B cell (primary cell): ENCODE results near the gene DSCAML1. TPM values are rescaled to one million over a fixed set of nuclear protein-coding genes. Genes with fewer than 3 reads are reported as not detected.
A peak's percentile ranks its signal among the peaks of the same experiment; 100 is the strongest.

Experiments used
- ATAC-seq: fragments of 200-7000 bp; cut with Tn5 transposase; one replicate; pipeline ENCODE4 v1.10.0; 2021; ENCODE audit warnings: low read depth, mild to moderate bottlenecking, moderate number of reproducible peaks, moderate library complexity
- CTCF ChIA-PET: fragments of 350-600 bp; sonication (Branson Sonifier 250); formaldehyde crosslinking; loops from one replicate; lab custom pipeline; 2021; ENCODE audit warnings: antibody characterized with exemption, inconsistent platforms; lab: Charles Lee
- POLR2A ChIA-PET: fragments of 350-600 bp; sonication (Branson Sonifier 250); formaldehyde crosslinking; loops from one replicate; lab custom pipeline; 2021; ENCODE audit warnings: antibody characterized with exemption; lab: Charles Lee
- DNase-seq: peaks from one replicate; pipeline ENCODE4 v3.0.0; 2013
- H2AFZ ChIP-seq: 2 replicates; pipeline ENCODE4 v1.6.1; 2012; ENCODE audit warnings: mild to moderate bottlenecking, low read depth, low read length; ENCODE audit not compliant: insufficient read depth, poor library complexity, severe bottlenecking
- H3K27ac ChIP-seq, 2 donors: 1 replicate in 1 of 2; 2 replicates in 1 of 2; pipeline ENCODE4 v1.5.1; 2012 to 2013; ENCODE audit warnings: low read length in 2 of 2, mild to moderate bottlenecking in 2 of 2, moderate library complexity in 1 of 2
- H3K27me3 ChIP-seq, 4 experiments: fragments of 200-600 bp in 1 of 4; sonication (generic) in 1 of 4; replicated peaks in 1 of 4; 1 replicate in 2 of 4; 2 replicates in 2 of 4; pipeline versions ENCODE4 v1.6.1 to v1.7.0; 2013 to 2016; ENCODE audit warnings: low read length in 3 of 4, mild to moderate bottlenecking in 2 of 4, mixed read lengths in 1 of 4, moderate library complexity in 1 of 4; ENCODE audit not compliant: insufficient read depth in 4 of 4, control insufficient read depth in 3 of 4; ENCODE audit errors: control extremely low read depth in 1 of 4
- H3K36me3 ChIP-seq, 2 experiments: replicated peaks in 1 of 2; 1 replicate in 1 of 2; 2 replicates in 1 of 2; pipeline versions ENCODE4 v1.6.1 to v1.7.1; 2013; ENCODE audit warnings: low read length in 1 of 2; ENCODE audit not compliant: insufficient read depth in 2 of 2, control insufficient read depth in 1 of 2; ENCODE audit errors: control extremely low read depth in 1 of 2, extremely low read depth in 1 of 2
- H3K4me1 ChIP-seq, 2 donors: fragments of 200-600 bp in 1 of 2; sonication (generic) in 1 of 2; 1 replicate in 1 of 2; 2 replicates in 1 of 2; pipeline versions ENCODE4 v1.5.1 to v1.6.1; 2013 to 2017; ENCODE audit warnings: low read length in 2 of 2; ENCODE audit not compliant: control insufficient read depth in 2 of 2, insufficient read depth in 2 of 2
- H3K4me2 ChIP-seq: replicated peaks from 2 replicates; pipeline ENCODE3; 2012; ENCODE audit warnings: mild to moderate bottlenecking, low read depth, low read length; ENCODE audit not compliant: poor library complexity, severe bottlenecking
- H3K4me3 ChIP-seq, 5 experiments: fragments of 200-600 bp in 1 of 5; sonication (generic) in 1 of 5; 1 replicate in 3 of 5; 2 replicates in 2 of 5; pipeline versions ENCODE4 v1.5.1 to v1.7.0; 2011 to 2016; ENCODE audit warnings: low read length in 4 of 5, mild to moderate bottlenecking in 4 of 5, low read depth in 2 of 5, control low read depth in 1 of 5, moderate library complexity in 1 of 5; ENCODE audit not compliant: insufficient read depth in 1 of 5; ENCODE audit errors: control extremely low read depth in 1 of 5, extremely low read depth in 1 of 5
- H3K79me2 ChIP-seq: fragments of 200-600 bp; sonication (generic); one replicate; pipeline ENCODE4 v1.6.0; 2016; ENCODE audit warnings: low read length; ENCODE audit not compliant: control insufficient read depth, insufficient read depth
- H3K9ac ChIP-seq: fragments of 200-600 bp; sonication (generic); 2 replicates; pipeline ENCODE4 v1.6.1; 2017; ENCODE audit warnings: mild to moderate bottlenecking, low read length, moderate library complexity
- H3K9me3 ChIP-seq, 3 donors: one replicate each; pipeline versions ENCODE4 v1.6.1 to v1.7.1; 2013; ENCODE audit warnings: low read length in 2 of 3; ENCODE audit not compliant: control insufficient read depth in 2 of 3, insufficient read depth in 1 of 3; ENCODE audit errors: control extremely low read depth in 1 of 3
- H4K20me1 ChIP-seq: 2 replicates; pipeline ENCODE4 v1.6.0; 2012; ENCODE audit warnings: mild to moderate bottlenecking, low read length; ENCODE audit not compliant: insufficient read depth, control insufficient read depth, poor library complexity, severe bottlenecking
- H3K27ac Mint-ChIP-seq: one replicate; pipeline ENCODE4 v1.8.0; 2021; ENCODE audit warnings: mixed read lengths
- H3K27me3 Mint-ChIP-seq: one replicate; pipeline ENCODE4 v1.8.0; 2021; ENCODE audit warnings: mixed read lengths
- H3K4me1 Mint-ChIP-seq: one replicate; pipeline ENCODE4 v1.8.0; 2021; ENCODE audit warnings: mixed read lengths
- H3K4me3 Mint-ChIP-seq: one replicate; pipeline ENCODE4 v1.8.0; 2021; ENCODE audit warnings: mixed read lengths
- H3K9me3 Mint-ChIP-seq: one replicate; pipeline ENCODE4 v1.8.0; 2022; ENCODE audit warnings: mixed read lengths; ENCODE audit not compliant: insufficient read depth
- EZH2 ChIP-seq: IDR thresholded peaks from 2 replicates; pipeline ENCODE4 v1.6.1; 2012; ENCODE audit warnings: borderline replicate concordance, low read depth, mild to moderate bottlenecking, moderate library complexity, low read length; ENCODE audit not compliant: insufficient read depth, poor library complexity, severe bottlenecking
- whole genome bisulfite sequencing: methylation state at CpG from one replicate; pipeline ENCODE4 v1.1.5; 2013; ENCODE audit warnings: missing lambda C conversion rate; ENCODE audit not compliant: insufficient coverage; 5-methylcytosine and 5-hydroxymethylcytosine counted together
- intact Hi-C: fragments of 100-400 bp; cut with micrococcal nuclease; formaldehyde crosslinking; loops from one replicate; pipeline ENCODE4 v1.10.0; 2022
- polyA plus RNA-seq: library from polyadenylated mRNA; depleted of rRNA; stranded (reverse); fragments of >200 nt; gene quantifications from 2 replicates; pipeline ENCODE4 v1.2.3, GENCODE V29; 2012
- total RNA-seq, 2 donors: library from RNA; stranded (reverse); fragments of 120-200 nt in 1 of 2; gene quantifications; 1 replicate in 1 of 2; 2 replicates in 1 of 2; pipeline versions ENCODE4 v1.2.3 to v1.2.4, GENCODE V29; 2013 to 2022
- TF ChIP-seq, protein P1 (sequence below): fragments of 200-600 bp; IDR thresholded peaks from one replicate; pipeline ENCODE4 v1.8.0; 2022; ENCODE audit warnings: antibody characterized with exemption, mild to moderate bottlenecking

DSCAML1 gene
- total and polyA plus RNA-seq, 2 donors (not counting 1 experiment from before 2014, with no cell fraction given), result 1.2 to 6.2 TPM

DNA sequence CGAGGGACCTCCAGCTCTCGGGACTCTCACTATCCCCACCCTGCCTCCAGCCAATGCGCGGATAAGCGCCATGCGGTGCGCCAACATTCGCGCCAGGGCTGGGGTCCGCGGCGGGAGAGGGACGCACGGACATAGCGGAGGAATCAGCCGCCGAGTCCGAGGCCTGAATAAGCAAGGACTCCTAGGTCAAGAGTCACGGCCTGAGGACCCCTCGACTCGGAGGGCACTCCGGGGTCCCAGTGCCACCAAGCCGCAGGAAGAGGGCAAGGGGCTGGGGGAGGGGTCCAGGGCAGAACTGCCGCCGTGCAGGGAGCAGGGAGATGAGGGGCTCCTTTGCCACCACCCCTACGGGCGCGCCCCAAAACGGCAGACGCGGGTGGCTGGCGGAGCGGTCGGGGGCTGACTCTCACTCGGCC lies 552 bp downstream of the DSCAML1 start:
- Histone ChIP-seq H3K27me3 (peaks cover 0 to 49% (median 34%) of the 10 kb centered on the region in 4 experiments), H4K20me1 (peaks cover 9% of the 10 kb centered on the region)
- CTCF ChIA-PET, result interaction anchor here (1.0 kb wide), 1 partner anchor 11 kb away, joined by 3 read pairs; no protein-coding TSS in a partner anchor

More for the DNA sequence above, 552 bp downstream of the DSCAML1 start:
- no peaks in the 10 kb centered on the region for H3K9me3 Mint-ChIP-seq
- no peaks in the 10 kb centered on the region for H3K79me2 ChIP-seq
- H3K4me2 ChIP-seq, result peak overlapping the region; percentile 79
- peak overlapping the region; percentile 54 for H3K4me3 Mint-ChIP-seq
- H3K27ac Mint-ChIP-seq, result no peak overlapping the region
- peak overlapping the region; percentile 37 for H3K9ac ChIP-seq
- intact Hi-C loops, result no loop called here
- peaks cover 0 to 12% (median 0%) of the 10 kb centered on the region in 3 donors for H3K9me3 ChIP-seq
- peak overlapping the region in 2 of 5 experiments; percentile 32 to 39 for H3K4me3 ChIP-seq
- H3K27ac ChIP-seq, result no peak overlapping the region
- H3K27me3 Mint-ChIP-seq, result peaks cover 58% of the 10 kb centered on the region
- peaks cover 21 to 30% of the 10 kb centered on the region in 2 donors for H3K4me1 ChIP-seq
- TF ChIP-seq EZH2, result no peak
- TF ChIP-seq, protein P1, sequence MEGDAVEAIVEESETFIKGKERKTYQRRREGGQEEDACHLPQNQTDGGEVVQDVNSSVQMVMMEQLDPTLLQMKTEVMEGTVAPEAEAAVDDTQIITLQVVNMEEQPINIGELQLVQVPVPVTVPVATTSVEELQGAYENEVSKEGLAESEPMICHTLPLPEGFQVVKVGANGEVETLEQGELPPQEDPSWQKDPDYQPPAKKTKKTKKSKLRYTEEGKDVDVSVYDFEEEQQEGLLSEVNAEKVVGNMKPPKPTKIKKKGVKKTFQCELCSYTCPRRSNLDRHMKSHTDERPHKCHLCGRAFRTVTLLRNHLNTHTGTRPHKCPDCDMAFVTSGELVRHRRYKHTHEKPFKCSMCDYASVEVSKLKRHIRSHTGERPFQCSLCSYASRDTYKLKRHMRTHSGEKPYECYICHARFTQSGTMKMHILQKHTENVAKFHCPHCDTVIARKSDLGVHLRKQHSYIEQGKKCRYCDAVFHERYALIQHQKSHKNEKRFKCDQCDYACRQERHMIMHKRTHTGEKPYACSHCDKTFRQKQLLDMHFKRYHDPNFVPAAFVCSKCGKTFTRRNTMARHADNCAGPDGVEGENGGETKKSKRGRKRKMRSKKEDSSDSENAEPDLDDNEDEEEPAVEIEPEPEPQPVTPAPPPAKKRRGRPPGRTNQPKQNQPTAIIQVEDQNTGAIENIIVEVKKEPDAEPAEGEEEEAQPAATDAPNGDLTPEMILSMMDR, result no peak
- DNase-seq (peak; percentile 27), ATAC-seq (no peak)
- H3K4me1 Mint-ChIP-seq, result peaks cover 20% of the 10 kb centered on the region
- no peaks in the 10 kb centered on the region for H3K36me3 ChIP-seq
- H2AFZ ChIP-seq, result no peak overlapping the region
- 8% methylated on average over 33 of the region's 35 CpGs for WGBS
- POLR2A ChIA-PET, result no interaction called here
